Kidney (tissue), 14 donors: ENCODE measurements around the gene AEBP2. TPM values are rescaled to one million over a fixed set of nuclear protein-coding genes. Genes with fewer than 3 reads are reported as not detected.

Experiments used
- DNase-seq, 5 donors: peaks; one replicate each; pipeline ENCODE4 v3.0.0-alpha.2; 2013 to 2020
- FAIRE-seq: peaks from 2 replicates; lab custom pipeline; 2012; peaks lifted over from hg19 to GRCh38; lab: Jason Lieb, UNC
- H3K27ac ChIP-seq, 2 donors: one replicate each; pipeline ENCODE4 v1.7.0; 2013; ENCODE audit warnings: low read depth in 2 of 2, low read length in 2 of 2, inconsistent platforms in 1 of 2
- H3K27me3 ChIP-seq: one replicate; pipeline ENCODE4 v1.7.1; 2013; ENCODE audit warnings: low read length, inconsistent platforms; ENCODE audit not compliant: control insufficient read depth, insufficient read depth
- H3K36me3 ChIP-seq, 3 donors: one replicate each; pipeline versions ENCODE4 v1.7.0 to v1.7.1; 2013; ENCODE audit warnings: low read length in 3 of 3, control low read depth in 1 of 3, inconsistent platforms in 1 of 3; ENCODE audit not compliant: insufficient read depth in 3 of 3, control insufficient read depth in 2 of 3
- H3K4me1 ChIP-seq, 3 donors: one replicate each; pipeline versions ENCODE4 v1.7.0 to v1.7.1; 2013; ENCODE audit warnings: low read length in 3 of 3, inconsistent platforms in 1 of 3, low read depth in 1 of 3; ENCODE audit not compliant: control insufficient read depth in 2 of 3, insufficient read depth in 2 of 3
- H3K4me3 ChIP-seq, 3 donors: one replicate each; pipeline versions ENCODE4 v1.7.0 to v1.8.1; 2013; ENCODE audit warnings: low read length in 3 of 3, control low read depth in 1 of 3, inconsistent platforms in 1 of 3
- H3K9ac ChIP-seq, 3 donors: one replicate each; pipeline versions ENCODE4 v1.7.0 to v1.7.1; 2013; ENCODE audit warnings: low read length in 3 of 3, control low read depth in 1 of 3, inconsistent platforms in 1 of 3
- H3K9me3 ChIP-seq, 3 donors: one replicate each; pipeline versions ENCODE4 v1.7.0 to v1.7.1; 2013; ENCODE audit warnings: low read length in 3 of 3, control low read depth in 1 of 3, inconsistent platforms in 1 of 3; ENCODE audit not compliant: control insufficient read depth in 2 of 3, insufficient read depth in 1 of 3
- intact Hi-C: fragments of 100-400 bp; cut with DNase I; formaldehyde crosslinking; loops from one replicate; pipeline ENCODE4 v1.11.1; 2022
- polyA plus RNA-seq: library from polyadenylated mRNA; stranded (reverse); fragments of 350-450 nt; fragmentation: Illumina TruSeq; extraction: RNeasy Lipid Tissue Mini Kit (QIAGEN cat#74804); gene quantifications from one replicate; pipeline ENCODE4 v1.2.3, GENCODE V29; 2014; ENCODE audit warnings: low read depth, low replicate concordance; ENCODE audit not compliant: insufficient read depth
- total RNA-seq: library from RNA; stranded (reverse); fragmentation: NEBNext Ultra II Directional; extraction: Animal tissue kit (Norgen Biotek cat#: 25700); gene quantifications from one replicate; pipeline ENCODE4 v1.2.1, GENCODE V29; 2021
- TF ChIP-seq, protein P1 (sequence below): IDR thresholded peaks from 3 replicates; pipeline ENCODE4 v1.5.1; 2012; ENCODE audit warnings: mild to moderate bottlenecking, moderate library complexity, borderline replicate concordance; ENCODE audit not compliant: insufficient read depth; ENCODE audit errors: extremely low read depth
- donor health status: control.
- donor health status: control.
- donor health status: control.
- donor health status: control.
- donor health status: control.
- donor health status: DM: yes; HTN: yes; CAD: no.
- donor health status: Normal renal cell carcinoma (clear cell type).

The AEBP2 gene
- total and polyA plus RNA-seq, 2 donors from 2014 or later, result 12.0 to 46.4 TPM

DNA sequence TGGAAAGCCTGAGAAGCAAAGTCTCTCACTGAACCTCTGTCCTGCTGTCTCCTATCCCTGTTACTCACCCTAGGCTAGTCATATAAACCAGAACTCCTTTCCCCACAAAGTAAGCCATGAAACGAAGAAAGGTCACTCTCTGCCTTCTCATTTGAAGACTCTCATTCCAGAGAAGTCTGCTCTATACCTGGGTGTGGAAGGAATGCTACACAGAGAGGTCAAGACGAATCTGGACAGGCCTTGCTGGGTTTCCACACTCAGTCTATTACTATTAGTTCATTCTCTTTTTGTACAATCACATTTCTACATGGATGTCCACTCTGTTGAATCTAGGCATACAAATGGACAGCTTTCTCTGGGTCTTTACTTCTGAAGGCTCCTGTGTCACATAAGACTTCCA lies 2.4 kb upstream of the AEBP2 start:
- no peaks in the 10 kb centered on the region for H3K36me3 ChIP-seq

DNA sequence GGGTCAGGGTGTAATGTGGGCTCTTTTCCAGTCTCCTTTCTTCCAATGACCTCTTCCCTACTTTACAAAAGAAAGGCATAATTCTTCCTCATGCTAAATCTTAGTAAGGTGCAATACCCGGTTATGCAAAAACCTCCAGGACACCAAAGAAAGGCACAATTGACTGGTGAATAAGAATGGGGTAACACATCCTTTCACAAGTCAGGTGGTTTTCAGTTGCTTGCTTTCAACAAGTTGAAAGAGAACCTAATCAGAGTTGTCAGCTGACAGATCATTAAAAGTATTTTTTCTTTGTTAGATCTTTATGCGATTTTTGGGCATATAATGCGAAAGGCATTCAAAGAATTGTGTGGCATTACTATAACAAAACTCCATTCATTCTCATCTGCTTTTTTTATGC lies 1.3 kb upstream of the AEBP2 start:
- H3K27ac ChIP-seq, result no peak overlapping the region
- peaks cover 0 to 8% (median 0%) of the 10 kb centered on the region in 3 donors for H3K4me1 ChIP-seq
- intact Hi-C loops, result no loop called here
- no peaks in the 10 kb centered on the region for H3K36me3 ChIP-seq
- TF ChIP-seq, protein P1, sequence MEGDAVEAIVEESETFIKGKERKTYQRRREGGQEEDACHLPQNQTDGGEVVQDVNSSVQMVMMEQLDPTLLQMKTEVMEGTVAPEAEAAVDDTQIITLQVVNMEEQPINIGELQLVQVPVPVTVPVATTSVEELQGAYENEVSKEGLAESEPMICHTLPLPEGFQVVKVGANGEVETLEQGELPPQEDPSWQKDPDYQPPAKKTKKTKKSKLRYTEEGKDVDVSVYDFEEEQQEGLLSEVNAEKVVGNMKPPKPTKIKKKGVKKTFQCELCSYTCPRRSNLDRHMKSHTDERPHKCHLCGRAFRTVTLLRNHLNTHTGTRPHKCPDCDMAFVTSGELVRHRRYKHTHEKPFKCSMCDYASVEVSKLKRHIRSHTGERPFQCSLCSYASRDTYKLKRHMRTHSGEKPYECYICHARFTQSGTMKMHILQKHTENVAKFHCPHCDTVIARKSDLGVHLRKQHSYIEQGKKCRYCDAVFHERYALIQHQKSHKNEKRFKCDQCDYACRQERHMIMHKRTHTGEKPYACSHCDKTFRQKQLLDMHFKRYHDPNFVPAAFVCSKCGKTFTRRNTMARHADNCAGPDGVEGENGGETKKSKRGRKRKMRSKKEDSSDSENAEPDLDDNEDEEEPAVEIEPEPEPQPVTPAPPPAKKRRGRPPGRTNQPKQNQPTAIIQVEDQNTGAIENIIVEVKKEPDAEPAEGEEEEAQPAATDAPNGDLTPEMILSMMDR, result no peak
- H3K9me3 ChIP-seq, result no peaks in the 10 kb centered on the region
- no peaks in the 10 kb centered on the region for H3K27me3 ChIP-seq
- no peak for FAIRE-seq
- no peak overlapping the region for H3K9ac ChIP-seq
- no peak overlapping the region for H3K4me3 ChIP-seq
- no peak for DNase-seq

More for the DNA sequence above, 2.4 kb upstream of the AEBP2 start:
- DNase-seq (no peak), FAIRE-seq (no peak)
- Histone ChIP-seq H3K9ac (no peak overlapping the region), H3K27ac (no peak overlapping the region), H3K27me3 (no peaks in the 10 kb centered on the region), H3K4me3 (no peak overlapping the region), H3K9me3 (no peaks in the 10 kb centered on the region), H3K4me1 (peaks cover 0 to 7% (median 0%) of the 10 kb centered on the region in 3 donors)
- intact Hi-C loops, result no loop called here
- TF ChIP-seq, protein P1, result no peak

DNA sequence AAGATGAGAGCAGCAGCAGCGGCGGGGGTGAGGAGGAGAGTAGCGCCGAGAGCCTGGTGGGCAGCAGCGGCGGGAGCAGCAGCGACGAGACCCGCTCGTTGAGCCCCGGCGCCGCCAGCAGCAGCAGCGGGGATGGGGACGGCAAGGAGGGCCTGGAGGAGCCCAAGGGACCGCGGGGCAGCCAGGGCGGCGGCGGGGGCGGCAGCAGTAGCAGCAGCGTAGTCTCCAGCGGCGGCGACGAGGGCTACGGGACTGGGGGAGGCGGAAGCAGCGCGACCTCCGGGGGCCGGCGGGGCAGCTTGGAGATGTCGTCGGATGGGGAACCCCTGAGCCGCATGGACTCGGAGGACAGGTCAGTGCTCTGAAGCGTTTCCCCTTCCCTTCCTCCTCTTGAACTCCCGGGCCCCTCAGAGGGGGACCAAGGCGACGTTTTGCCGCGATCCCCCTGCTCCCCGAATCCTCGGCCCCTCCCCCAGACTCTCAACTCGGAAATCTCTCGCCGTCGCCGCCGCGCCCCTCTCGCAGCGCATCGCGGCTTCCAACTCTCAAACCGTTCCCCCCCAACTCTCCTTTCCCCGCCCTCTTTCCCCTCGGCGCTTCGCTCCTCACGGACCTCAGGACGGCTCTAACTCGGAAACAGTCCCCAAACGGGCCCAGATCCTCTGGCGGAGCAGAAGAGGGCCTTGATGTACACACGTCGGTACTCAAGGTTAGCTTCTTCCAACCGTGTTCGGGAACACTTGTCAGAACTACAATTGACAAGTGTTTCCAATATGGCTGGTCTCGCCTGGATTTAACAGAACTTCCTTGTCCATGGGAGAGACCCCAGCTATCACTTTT lies 947 bp downstream of the AEBP2 start:
- TF ChIP-seq, protein P1, result no peak
- H3K36me3 ChIP-seq, result no peaks in the 10 kb centered on the region
- peaks cover 0 to 8% (median 0%) of the 10 kb centered on the region in 3 donors for H3K4me1 ChIP-seq
- H3K27ac ChIP-seq, result peak overlapping the region; percentile 87 to 92
- no peaks in the 10 kb centered on the region for H3K9me3 ChIP-seq
- peak overlapping the region; percentile 55 to 81 (median 77) for H3K9ac ChIP-seq
- intact Hi-C loops, result no loop called here
- peak; percentile 74 to 89 (median 84) for DNase-seq
- H3K27me3 ChIP-seq, result no peaks in the 10 kb centered on the region
- FAIRE-seq, result no peak
- peak overlapping the region; percentile 68 to 94 (median 87) for H3K4me3 ChIP-seq
